Liver (tissue), 9 donors: ENCODE results near the gene NET1. TPM values are rescaled to one million over a fixed set of nuclear protein-coding genes. Genes with fewer than 3 reads are reported as not detected.

Experiments used
- DNase-seq: peaks from one replicate; pipeline ENCODE4 v3.0.0-alpha.2; 2017; ENCODE audit warnings: low spot score
- H3K27ac ChIP-seq, 2 donors: one replicate each; pipeline ENCODE4 v1.7.0; 2013; ENCODE audit warnings: inconsistent platforms in 2 of 2, low read length in 2 of 2, control low read depth in 1 of 2, low read depth in 1 of 2, mild to moderate bottlenecking in 1 of 2
- H3K27me3 ChIP-seq, 4 donors: one replicate each; pipeline versions ENCODE4 v1.6.1 to v1.7.0; 2013; ENCODE audit warnings: low read length in 3 of 4, inconsistent platforms in 1 of 4, mild to moderate bottlenecking in 1 of 4, moderate library complexity in 1 of 4; ENCODE audit not compliant: control insufficient read depth in 4 of 4, insufficient read depth in 4 of 4
- H3K36me3 ChIP-seq, 4 donors: one replicate each; pipeline versions ENCODE4 v1.6.1 to v1.7.0; 2013; ENCODE audit warnings: low read length in 3 of 4, mild to moderate bottlenecking in 3 of 4, low read depth in 1 of 4, moderate library complexity in 1 of 4; ENCODE audit not compliant: control insufficient read depth in 4 of 4, insufficient read depth in 3 of 4
- H3K4me1 ChIP-seq, 4 donors: one replicate each; pipeline versions ENCODE4 v1.6.1 to v1.7.0; 2013; ENCODE audit warnings: low read length in 3 of 4, mild to moderate bottlenecking in 3 of 4, moderate library complexity in 1 of 4; ENCODE audit not compliant: control insufficient read depth in 4 of 4, insufficient read depth in 4 of 4
- H3K4me3 ChIP-seq, 3 donors: one replicate each; pipeline versions ENCODE4 v1.6.1 to v1.7.0; 2013; ENCODE audit warnings: low read length in 3 of 3, control low read depth in 1 of 3, low read depth in 1 of 3, mild to moderate bottlenecking in 1 of 3
- H3K9ac ChIP-seq, 2 donors: one replicate each; pipeline ENCODE4 v1.7.0; 2013; ENCODE audit warnings: low read length in 2 of 2, mild to moderate bottlenecking in 2 of 2, moderate library complexity in 2 of 2, control low read depth in 1 of 2, low read depth in 1 of 2
- H3K9me3 ChIP-seq, 4 donors: one replicate each; pipeline versions ENCODE4 v1.6.1 to v1.7.0; 2013; ENCODE audit warnings: low read length in 3 of 4; ENCODE audit not compliant: control insufficient read depth in 4 of 4
- EGR1 ChIP-seq, 2 donors: IDR thresholded peaks; 2 replicates each; pipeline ENCODE4 v1.6.1; 2016 to 2018; ENCODE audit warnings: antibody characterized with exemption in 2 of 2, low read depth in 2 of 2
- FOXA1 ChIP-seq: IDR thresholded peaks from 2 replicates; pipeline ENCODE4 v1.6.1; 2016; ENCODE audit warnings: antibody characterized with exemption
- GABPA ChIP-seq, 2 donors: IDR thresholded peaks in 1 of 2; conservative IDR thresholded peaks in 1 of 2; 2 replicates each; pipeline ENCODE4 v1.6.1; 2016; ENCODE audit warnings: antibody characterized with exemption in 2 of 2, mild to moderate bottlenecking in 1 of 2, moderate library complexity in 1 of 2
- HNF4A ChIP-seq, 2 donors: conservative IDR thresholded peaks; 2 replicates each; pipeline ENCODE4 v1.6.1; 2016; ENCODE audit warnings: antibody characterized with exemption in 2 of 2, mild to moderate bottlenecking in 2 of 2
- HNF4G ChIP-seq: IDR thresholded peaks from 2 replicates; pipeline ENCODE4 v1.6.1; 2016; ENCODE audit warnings: antibody characterized with exemption
- JUND ChIP-seq, 2 donors: IDR thresholded peaks; 2 replicates each; pipeline ENCODE4 v1.6.1; 2016; ENCODE audit warnings: antibody characterized with exemption in 2 of 2
- NR2F2 ChIP-seq: IDR thresholded peaks from 2 replicates; pipeline ENCODE4 v1.6.1; 2016; ENCODE audit warnings: antibody characterized with exemption
- RAD21 ChIP-seq, 2 donors: IDR thresholded peaks; 2 replicates each; pipeline ENCODE4 v1.6.1; 2016; ENCODE audit warnings: antibody characterized with exemption in 2 of 2, mild to moderate bottlenecking in 2 of 2
- RXRA ChIP-seq, 2 donors: IDR thresholded peaks; 2 replicates each; pipeline ENCODE4 v1.6.1; 2017 to 2018; ENCODE audit warnings: antibody characterized with exemption in 2 of 2, mild to moderate bottlenecking in 1 of 2
- SP1 ChIP-seq: IDR thresholded peaks from 2 replicates; pipeline ENCODE4 v1.6.1; 2018; ENCODE audit warnings: antibody characterized with exemption, mild to moderate bottlenecking
- TAF1 ChIP-seq: conservative IDR thresholded peaks from 2 replicates; pipeline ENCODE4 v1.6.1; 2016; ENCODE audit warnings: antibody characterized with exemption, mild to moderate bottlenecking
- YY1 ChIP-seq: IDR thresholded peaks from 2 replicates; pipeline ENCODE4 v1.6.1; 2016; ENCODE audit warnings: antibody characterized with exemption, mild to moderate bottlenecking
- WGBS: extraction: QIAGEN DNeasy Blood & Tissue Kit; methylation state at CpG from one replicate; pipeline ENCODE4 v1.1.7; 2013; 5-methylcytosine and 5-hydroxymethylcytosine counted together
- polyA plus RNA-seq, 2 donors: library from polyadenylated mRNA; stranded (reverse) in 1 of 2; unstranded in 1 of 2; fragments of 200-250 nt in 1 of 2; fragments of >200 nt in 1 of 2; fragmentation: Nextera tagmentation in 1 of 2; extraction: Ambion mirVana in 1 of 2; gene quantifications; one replicate each; pipeline versions ENCODE4 v1.2.1 to v1.2.3, GENCODE V29; 2013 to 2015
- total RNA-seq, 2 donors: library from RNA; depleted of rRNA; stranded (reverse); fragments of >200 nt; gene quantifications; one replicate each; pipeline ENCODE4 v1.2.3, GENCODE V29; 2014
- TF ChIP-seq, protein P1 (sequence below): IDR thresholded peaks from 2 replicates; pipeline ENCODE4 v1.6.1; 2016; ENCODE audit warnings: antibody characterized with exemption, mild to moderate bottlenecking
- TF ChIP-seq, protein P2 (sequence below): IDR thresholded peaks from 2 replicates; pipeline ENCODE4 v1.6.1; 2016; ENCODE audit warnings: antibody characterized with exemption
- TF ChIP-seq, protein P3 (sequence below): IDR thresholded peaks from 2 replicates; pipeline ENCODE4 v1.6.1; 2016; ENCODE audit warnings: antibody characterized with exemption
- TF ChIP-seq, protein P4 (sequence below): IDR thresholded peaks from 2 replicates; pipeline ENCODE4 v1.6.1; 2016; ENCODE audit warnings: antibody characterized with exemption
- donor health status: healthy.
- donor health status: healthy.
- donor health status: healthy.
- donor health status: healthy.
- donor health status: healthy.

Gene NET1
- total and polyA plus RNA-seq, 4 donors: 16.2 to 38.6 (median 25.6) TPM

DNA sequence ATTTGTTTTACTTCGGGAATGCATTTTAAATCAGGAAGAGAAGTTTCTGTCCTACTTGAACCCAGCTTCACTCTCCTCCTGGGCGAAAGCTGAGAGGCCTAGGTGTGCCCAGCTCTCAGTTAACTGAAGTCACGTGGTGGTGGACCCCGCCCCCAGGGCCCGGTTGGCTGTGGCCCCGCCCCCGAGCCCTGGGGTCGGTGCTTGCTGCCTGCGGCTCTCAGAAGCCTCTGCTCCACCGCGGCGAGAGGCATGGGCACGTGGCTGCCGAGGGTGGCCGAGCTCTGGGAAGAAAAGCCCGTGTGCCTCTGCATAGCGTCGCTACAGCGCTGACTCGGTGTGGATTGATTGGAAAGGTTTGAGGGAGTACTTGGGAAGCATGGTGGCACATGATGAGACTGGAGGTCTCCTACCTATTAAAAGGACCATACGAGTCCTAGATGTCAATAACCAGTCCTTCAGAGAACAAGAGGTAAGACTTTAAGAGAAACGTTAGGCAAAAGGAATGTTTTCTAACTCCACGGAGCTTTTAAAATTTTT, 34.1 kb downstream of the NET1 start:
- H3K27ac ChIP-seq: peak overlapping the region; percentile 80
- peak; percentile 97 for DNase-seq

DNA sequence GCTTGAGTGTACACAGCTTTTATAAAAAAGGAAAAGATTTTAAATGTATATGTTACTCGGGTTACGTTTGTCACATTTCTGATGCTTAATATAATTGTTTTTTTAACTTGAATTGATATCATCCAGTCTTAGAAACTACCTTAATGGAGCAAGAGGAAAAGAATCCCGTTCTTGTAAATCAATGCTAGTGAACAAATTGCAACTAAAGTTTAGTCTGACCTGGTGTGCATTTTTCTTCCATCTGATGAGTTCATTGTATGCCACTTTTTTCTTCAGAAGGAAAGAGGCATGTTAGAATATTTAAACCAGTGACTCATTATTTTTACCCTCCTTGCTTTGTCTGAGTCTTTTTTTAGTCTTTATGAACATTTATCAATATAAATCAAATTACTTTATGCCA, 34.7 kb downstream of the NET1 start:
- Histone ChIP-seq H3K27me3 (no peaks in the 10 kb centered on the region), H3K36me3 (peaks cover 0 to under 1% (median 0%) of the 10 kb centered on the region in 4 donors), H3K27ac (peak overlapping the region; percentile 80), H3K9me3 (no peaks in the 10 kb centered on the region), H3K4me1 (peaks cover 0 to 22% (median 9%) of the 10 kb centered on the region in 4 donors), H3K4me3 (peak overlapping the region; percentile 62 to 83 (median 77)), H3K9ac (peak overlapping the region; percentile 92 to 100)
- WGBS: 11% methylated on average over 3 of the region's 3 CpGs
- DNase-seq: no peak
- TF ChIP-seq HNF4A (conservative IDR thresholded peaks at IDR 0.05) (no peak), JUND (IDR thresholded peaks at IDR 0.05) (no peak), NR2F2 (no peak), EGR1 (IDR thresholded peaks at IDR 0.05; ENCODE audit: low read depth in 2 of 2) (no peak), GABPA (IDR thresholded peaks at IDR 0.05 in 1 of 2, conservative IDR thresholded peaks at IDR 0.05 in 1 of 2) (no peak), TAF1 (no peak), YY1 (no peak), RXRA (IDR thresholded peaks at IDR 0.05) (no peak), HNF4G (no peak), SP1 (no peak)
- TF ChIP-seq, protein P1, sequence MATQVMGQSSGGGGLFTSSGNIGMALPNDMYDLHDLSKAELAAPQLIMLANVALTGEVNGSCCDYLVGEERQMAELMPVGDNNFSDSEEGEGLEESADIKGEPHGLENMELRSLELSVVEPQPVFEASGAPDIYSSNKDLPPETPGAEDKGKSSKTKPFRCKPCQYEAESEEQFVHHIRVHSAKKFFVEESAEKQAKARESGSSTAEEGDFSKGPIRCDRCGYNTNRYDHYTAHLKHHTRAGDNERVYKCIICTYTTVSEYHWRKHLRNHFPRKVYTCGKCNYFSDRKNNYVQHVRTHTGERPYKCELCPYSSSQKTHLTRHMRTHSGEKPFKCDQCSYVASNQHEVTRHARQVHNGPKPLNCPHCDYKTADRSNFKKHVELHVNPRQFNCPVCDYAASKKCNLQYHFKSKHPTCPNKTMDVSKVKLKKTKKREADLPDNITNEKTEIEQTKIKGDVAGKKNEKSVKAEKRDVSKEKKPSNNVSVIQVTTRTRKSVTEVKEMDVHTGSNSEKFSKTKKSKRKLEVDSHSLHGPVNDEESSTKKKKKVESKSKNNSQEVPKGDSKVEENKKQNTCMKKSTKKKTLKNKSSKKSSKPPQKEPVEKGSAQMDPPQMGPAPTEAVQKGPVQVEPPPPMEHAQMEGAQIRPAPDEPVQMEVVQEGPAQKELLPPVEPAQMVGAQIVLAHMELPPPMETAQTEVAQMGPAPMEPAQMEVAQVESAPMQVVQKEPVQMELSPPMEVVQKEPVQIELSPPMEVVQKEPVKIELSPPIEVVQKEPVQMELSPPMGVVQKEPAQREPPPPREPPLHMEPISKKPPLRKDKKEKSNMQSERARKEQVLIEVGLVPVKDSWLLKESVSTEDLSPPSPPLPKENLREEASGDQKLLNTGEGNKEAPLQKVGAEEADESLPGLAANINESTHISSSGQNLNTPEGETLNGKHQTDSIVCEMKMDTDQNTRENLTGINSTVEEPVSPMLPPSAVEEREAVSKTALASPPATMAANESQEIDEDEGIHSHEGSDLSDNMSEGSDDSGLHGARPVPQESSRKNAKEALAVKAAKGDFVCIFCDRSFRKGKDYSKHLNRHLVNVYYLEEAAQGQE: no peak
- TF ChIP-seq, protein P2, sequence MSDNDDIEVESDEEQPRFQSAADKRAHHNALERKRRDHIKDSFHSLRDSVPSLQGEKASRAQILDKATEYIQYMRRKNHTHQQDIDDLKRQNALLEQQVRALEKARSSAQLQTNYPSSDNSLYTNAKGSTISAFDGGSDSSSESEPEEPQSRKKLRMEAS: no peak
- TF ChIP-seq, protein P3, sequence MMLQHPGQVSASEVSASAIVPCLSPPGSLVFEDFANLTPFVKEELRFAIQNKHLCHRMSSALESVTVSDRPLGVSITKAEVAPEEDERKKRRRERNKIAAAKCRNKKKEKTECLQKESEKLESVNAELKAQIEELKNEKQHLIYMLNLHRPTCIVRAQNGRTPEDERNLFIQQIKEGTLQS: no peak

More for the DNA sequence above, 34.1 kb downstream of the NET1 start:
- Histone ChIP-seq H3K9ac (peak overlapping the region; percentile 92 to 100), H3K4me3 (peak overlapping the region; percentile 62 to 83 (median 77)), H3K4me1 (peaks cover 0 to 22% (median 9%) of the 10 kb centered on the region in 4 donors), H3K27me3 (no peaks in the 10 kb centered on the region), H3K9me3 (no peaks in the 10 kb centered on the region), H3K36me3 (no peaks in the 10 kb centered on the region)
- TF ChIP-seq HNF4A (conservative IDR thresholded peaks at IDR 0.05): peak in 1 of 2 donors; percentile 52
- peak; percentile 40 for TF ChIP-seq FOXA1
- TF ChIP-seq, protein P4, sequence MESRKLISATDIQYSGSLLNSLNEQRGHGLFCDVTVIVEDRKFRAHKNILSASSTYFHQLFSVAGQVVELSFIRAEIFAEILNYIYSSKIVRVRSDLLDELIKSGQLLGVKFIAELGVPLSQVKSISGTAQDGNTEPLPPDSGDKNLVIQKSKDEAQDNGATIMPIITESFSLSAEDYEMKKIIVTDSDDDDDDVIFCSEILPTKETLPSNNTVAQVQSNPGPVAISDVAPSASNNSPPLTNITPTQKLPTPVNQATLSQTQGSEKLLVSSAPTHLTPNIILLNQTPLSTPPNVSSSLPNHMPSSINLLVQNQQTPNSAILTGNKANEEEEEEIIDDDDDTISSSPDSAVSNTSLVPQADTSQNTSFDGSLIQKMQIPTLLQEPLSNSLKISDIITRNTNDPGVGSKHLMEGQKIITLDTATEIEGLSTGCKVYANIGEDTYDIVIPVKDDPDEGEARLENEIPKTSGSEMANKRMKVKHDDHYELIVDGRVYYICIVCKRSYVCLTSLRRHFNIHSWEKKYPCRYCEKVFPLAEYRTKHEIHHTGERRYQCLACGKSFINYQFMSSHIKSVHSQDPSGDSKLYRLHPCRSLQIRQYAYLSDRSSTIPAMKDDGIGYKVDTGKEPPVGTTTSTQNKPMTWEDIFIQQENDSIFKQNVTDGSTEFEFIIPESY: no peak
- TF ChIP-seq YY1: peak; percentile 64
- TF ChIP-seq, protein P2: peak; percentile 87
- no peak for TF ChIP-seq NR2F2
- TF ChIP-seq JUND (IDR thresholded peaks at IDR 0.05): no peak
- TF ChIP-seq, protein P1: peak; percentile 95
- TF ChIP-seq SP1: peak; percentile 74
- peak; percentile 100 for TF ChIP-seq TAF1
- TF ChIP-seq RXRA (IDR thresholded peaks at IDR 0.05): peak in 1 of 2 donors; percentile 35
- no peak for TF ChIP-seq GABPA (IDR thresholded peaks at IDR 0.05 in 1 of 2, conservative IDR thresholded peaks at IDR 0.05 in 1 of 2)
- TF ChIP-seq RAD21 (IDR thresholded peaks at IDR 0.05): peak; percentile 60 to 70
- 5% methylated on average over 23 of the region's 23 CpGs for WGBS
